Measurements from ENCODE around the gene CAMP. TPM values are rescaled to one million over a fixed set of nuclear protein-coding genes. Genes with fewer than 3 reads are reported as not detected.
A peak's percentile ranks its signal among the peaks of the same experiment; 100 is the strongest.
"Not testable (repeated sequence)": the region's sequence is repeated elsewhere in the genome, so short reads cannot be mapped to it uniquely, and the experiment has no call there.

The CAMP gene
- polyA plus RNA-seq, 1 donor: 0.38 TPM

GRCh38 chr3:48256557-48256956 lies 33.3 kb downstream of the CAMP start:
- no peak for DNase-seq

- no peak for DNase-seq
These were observed 35.2 kb downstream of the CAMP start for GRCh38 chr3:48258530-48258929.

GRCh38 chr3:48267782-48268181 lies 44.5 kb downstream of the CAMP start:
- no peak for DNase-seq

- peak; percentile 44 for DNase-seq
These were observed 45.2 kb downstream of the CAMP start for GRCh38 chr3:48268381-48268935.

GRCh38 chr3:48268936-48269561 lies 45.8 kb downstream of the CAMP start:
- peak; percentile 27 for DNase-seq

GRCh38 chr3:48269592-48269991 lies 46.3 kb downstream of the CAMP start:
- DNase-seq: no peak

GRCh38 chr3:48270306-48270705 lies 47.0 kb downstream of the CAMP start:
- DNase-seq: no peak

GRCh38 chr3:48271223-48271622 lies 47.9 kb downstream of the CAMP start:
- DNase-seq: not testable (repeated sequence)

GRCh38 chr3:48271763-48272498 lies 48.6 kb downstream of the CAMP start:
- no peak for DNase-seq

- DNase-seq: peak; percentile 74
These were observed 50.4 kb downstream of the CAMP start for GRCh38 chr3:48273594-48274211.

GRCh38 chr3:48274452-48274851 lies 51.2 kb downstream of the CAMP start:
- DNase-seq: no peak

Other genes starting within 250 kb of the CAMP start
- 190 TPM for gene MAP4, start 207.1 kb upstream of the CAMP start, polyA plus RNA-seq (ENCODE audit: insufficient read length)
- gene CDC25A, start 35.1 kb upstream of the CAMP start, polyA plus RNA-seq (ENCODE audit: insufficient read length): 14.1 TPM
- 22.2 TPM for gene ZNF589, start 17.6 kb downstream of the CAMP start, polyA plus RNA-seq (ENCODE audit: insufficient read length)
- gene NME6, start 77.9 kb downstream of the CAMP start, polyA plus RNA-seq (ENCODE audit: insufficient read length): 36.9 TPM
- gene SPINK8, start 110.2 kb downstream of the CAMP start, polyA plus RNA-seq (ENCODE audit: insufficient read length): 0.43 TPM
- gene FBXW12, start 148.7 kb downstream of the CAMP start, polyA plus RNA-seq (ENCODE audit: insufficient read length): 0.73 TPM
- gene PLXNB1, start 206.6 kb downstream of the CAMP start, polyA plus RNA-seq (ENCODE audit: insufficient read length): 222 TPM
- 24.6 TPM for gene CCDC51, start 216.6 kb downstream of the CAMP start, polyA plus RNA-seq (ENCODE audit: insufficient read length)
- 240 TPM for gene TMA7, start 216.8 kb downstream of the CAMP start, polyA plus RNA-seq (ENCODE audit: insufficient read length)
- gene ATRIP, start 223.2 kb downstream of the CAMP start, polyA plus RNA-seq (ENCODE audit: insufficient read length): 15.7 TPM